GM12878 (cell line): ENCODE results near the gene GDF11. TPM values are rescaled to one million over a fixed set of nuclear protein-coding genes. Genes with fewer than 3 reads are reported as not detected.

ENCODE experiments used
- ATAC-seq: fragments of 200-7000 bp; cut with Tn5 transposase; 3 replicates; pipeline ENCODE4 v1.9.1; 2020; ENCODE audit warnings: mild to moderate bottlenecking, moderate library complexity
- BruUV-seq: library from RNA; stranded (reverse); fragments of 400-500 nt; replicated peaks from 2 replicates; lab custom pipeline; 2021; lab: Mats Ljungman, UMichigan
- CTCF ChIA-PET: fragments of 300-600 bp; sonication (Branson Sonifier 250); formaldehyde crosslinking; extraction: SDS; loops from one replicate; lab custom pipeline; 2021; ENCODE audit warnings: inconsistent platforms; lab: Yijun Ruan, JAX
- POLR2A ChIA-PET: fragments of 350-600 bp; formaldehyde crosslinking; extraction: SDS; loops from one replicate; lab custom pipeline; 2021; ENCODE audit warnings: inconsistent platforms; lab: Charles Lee
- RAD21 ChIA-PET: fragments of 300-600 bp; sonication (Branson Sonifier 250); formaldehyde crosslinking; loops from one replicate; lab custom pipeline; 2023; ENCODE audit warnings: antibody characterized with exemption; ENCODE audit not compliant: unreplicated experiment; lab: Charles Lee
- SMC1A ChIA-PET: fragments of 300-600 bp; sonication (Branson Sonifier 250); formaldehyde crosslinking; loops from one replicate; lab custom pipeline; 2023; ENCODE audit not compliant: unreplicated experiment, uncharacterized antibody; lab: Charles Lee
- DNase-seq: peaks from one replicate; pipeline ENCODE4 v3.0.0-alpha.2; 2011; ENCODE audit warnings: low read depth, low spot score
- FAIRE-seq: peaks from 3 replicates; lab custom pipeline; 2011; peaks lifted over from hg19 to GRCh38; lab: Jason Lieb, UNC
- H2AFZ ChIP-seq: 2 replicates; pipeline ENCODE4 v1.6.0; 2011; ENCODE audit warnings: low read depth, low read length, control low read depth; ENCODE audit not compliant: control insufficient read depth
- H3K27ac ChIP-seq: 2 replicates; pipeline ENCODE4 v1.5.1; 2011; ENCODE audit warnings: control low read depth; ENCODE audit not compliant: control insufficient read depth, insufficient read depth
- H3K27me3 ChIP-seq, 2 experiments: replicated peaks in 1 of 2; 2 replicates each; pipeline versions ENCODE4 v1.6.0 to v1.6.1; 2011; ENCODE audit warnings: low read length in 1 of 2; ENCODE audit not compliant: control insufficient read depth in 2 of 2, insufficient read depth in 2 of 2
- H3K36me3 ChIP-seq, 2 experiments: 2 replicates each; pipeline ENCODE4 v1.5.1; 2011; ENCODE audit warnings: low read length in 1 of 2; ENCODE audit not compliant: control insufficient read depth in 2 of 2, insufficient read depth in 2 of 2
- H3K4me1 ChIP-seq: 2 replicates; pipeline ENCODE4 v1.6.1; 2011; ENCODE audit warnings: mild to moderate bottlenecking, low read length, moderate library complexity, mixed read lengths; ENCODE audit not compliant: control insufficient read depth, insufficient read depth
- H3K4me2 ChIP-seq: 2 replicates; pipeline ENCODE4 v1.6.0; 2011; ENCODE audit warnings: control low read depth; ENCODE audit not compliant: control insufficient read depth, insufficient read depth
- H3K4me3 ChIP-seq: fragments of 200-600 bp; sonication (generic); 2 replicates; pipeline ENCODE4 v1.5.1; 2016
- H3K79me2 ChIP-seq: 2 replicates; pipeline ENCODE4 v1.6.0; 2011; ENCODE audit warnings: low read length; ENCODE audit not compliant: control insufficient read depth, insufficient read depth
- H3K9ac ChIP-seq: 2 replicates; pipeline ENCODE4 v1.8.0; 2011; ENCODE audit warnings: low read length, control low read depth, mixed read lengths; ENCODE audit not compliant: control insufficient read depth, insufficient read depth
- H3K9me3 ChIP-seq: replicated peaks from 3 replicates; pipeline ENCODE4 v1.5.1; 2011; ENCODE audit warnings: mild to moderate bottlenecking, low read length; ENCODE audit not compliant: control insufficient read depth, insufficient read depth
- H4K20me1 ChIP-seq: 2 replicates; pipeline ENCODE4 v1.6.0; 2011; ENCODE audit not compliant: control insufficient read depth, insufficient read depth
- CHD2 ChIP-seq: IDR thresholded peaks from 2 replicates; pipeline ENCODE4 v1.6.1; 2011; ENCODE audit warnings: low read depth, low read length, improper control_type of control experiment, borderline replicate concordance
- EZH2 ChIP-seq: IDR thresholded peaks from 2 replicates; pipeline ENCODE4 v1.6.1; 2012; ENCODE audit warnings: low read depth, mild to moderate bottlenecking, control low read depth, inconsistent platforms, low read length, borderline replicate concordance; ENCODE audit not compliant: control insufficient read depth
- MEF2B ChIP-seq: fragments of 450-650 bp; IDR thresholded peaks from 2 replicates; pipeline ENCODE4 v1.6.1; 2018; ENCODE audit warnings: mild to moderate bottlenecking, moderate library complexity; ENCODE audit not compliant: partially characterized antibody, poor library complexity, severe bottlenecking
- MYC ChIP-seq: IDR thresholded peaks from 2 replicates; pipeline ENCODE4 v1.6.1; 2011; ENCODE audit warnings: mild to moderate bottlenecking, low read length, moderate library complexity, inconsistent platforms; ENCODE audit not compliant: insufficient read depth, insufficient replicate concordance, insufficient read length, severe bottlenecking
- REST ChIP-seq: IDR thresholded peaks from 2 replicates; pipeline ENCODE4 v1.6.1; 2012; ENCODE audit warnings: mild to moderate bottlenecking, low read depth, low read length
- RUNX3 ChIP-seq: IDR thresholded peaks from 2 replicates; pipeline ENCODE4 v1.6.1; 2012; ENCODE audit warnings: low read length, inconsistent platforms
- SMC3 ChIP-seq: IDR thresholded peaks from 2 replicates; pipeline ENCODE4 v1.6.1; 2011; ENCODE audit warnings: low read length, improper control_type of control experiment, borderline replicate concordance
- WGBS: methylation state at CpG from one replicate; pipeline ENCODE4 v1.1.6; 2016; ENCODE audit warnings: low lambda C conversion rate; ENCODE audit not compliant: insufficient replicate concordance, insufficient coverage; ENCODE audit errors: missing lambda C conversion rate; 5-methylcytosine and 5-hydroxymethylcytosine counted together
- in situ Hi-C: fragments of 300-500 bp; cut with MboI; formaldehyde crosslinking; loops from 9 replicates; pipeline ENCODE4 v1.14.3; 2018; ENCODE audit warnings: mixed read lengths
- intact Hi-C: fragments of 100-400 bp; cut with micrococcal nuclease; formaldehyde crosslinking; loops from one replicate; pipeline ENCODE4 v1.14.2; 2022; ENCODE audit not compliant: unreplicated experiment
- polyA plus RNA-seq, 11 experiments: library from polyadenylated mRNA; depleted of rRNA in 4 of 11; unstranded in 6 of 11; stranded (reverse) in 5 of 11; fragments of >200 nt; fragmentation: Nextera tagmentation in 4 of 11; fragmentation: Illumina TruSeq in 1 of 11; extraction: Ambion mirVana in 4 of 11; extraction: Trizol in 1 of 11; gene quantifications; 1 replicate in 1 of 11; 2 replicates in 10 of 11; pipeline versions ENCODE4 v1.2.1 to v1.2.3, GENCODE V29; 2011 to 2016; ENCODE audit warnings: inconsistent platforms in 2 of 11, missing spikeins in 2 of 11, low read depth in 1 of 11
- total RNA-seq, 4 experiments: library from RNA; depleted of rRNA in 3 of 4; stranded (reverse); fragments of >200 nt in 3 of 4; fragmentation: Illumina TruSeq in 1 of 4; extraction: Trizol in 1 of 4; gene quantifications; 2 replicates each; pipeline versions ENCODE4 v1.2.1 to v1.2.3, GENCODE V29; 2013 to 2021
- TF ChIP-seq, protein P1 (sequence below): fragments of 450-650 bp; IDR thresholded peaks from 2 replicates; pipeline ENCODE4 v1.6.1; 2017; ENCODE audit warnings: borderline replicate concordance
- TF ChIP-seq, protein P2 (sequence below): IDR thresholded peaks from 2 replicates; pipeline ENCODE4 v1.6.1; 2011; ENCODE audit warnings: mild to moderate bottlenecking, low read depth, low read length, moderate library complexity; ENCODE audit not compliant: insufficient replicate concordance

Gene GDF11
- total and polyA plus RNA-seq, 10 of the 15 experiments (the other 5 are each of a cell fraction or from before 2014, with no cell fraction given), result 0.83 to 15.4 (median 4.3) TPM

GRCh38 chr12:55777856-55778255 lies 34.9 kb downstream of the GDF11 start (continued):
- TF ChIP-seq, protein P1, sequence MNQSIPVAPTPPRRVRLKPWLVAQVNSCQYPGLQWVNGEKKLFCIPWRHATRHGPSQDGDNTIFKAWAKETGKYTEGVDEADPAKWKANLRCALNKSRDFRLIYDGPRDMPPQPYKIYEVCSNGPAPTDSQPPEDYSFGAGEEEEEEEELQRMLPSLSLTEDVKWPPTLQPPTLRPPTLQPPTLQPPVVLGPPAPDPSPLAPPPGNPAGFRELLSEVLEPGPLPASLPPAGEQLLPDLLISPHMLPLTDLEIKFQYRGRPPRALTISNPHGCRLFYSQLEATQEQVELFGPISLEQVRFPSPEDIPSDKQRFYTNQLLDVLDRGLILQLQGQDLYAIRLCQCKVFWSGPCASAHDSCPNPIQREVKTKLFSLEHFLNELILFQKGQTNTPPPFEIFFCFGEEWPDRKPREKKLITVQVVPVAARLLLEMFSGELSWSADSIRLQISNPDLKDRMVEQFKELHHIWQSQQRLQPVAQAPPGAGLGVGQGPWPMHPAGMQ, result no peak
- TF ChIP-seq MYC (no peak), CHD2 (no peak)

DNA sequence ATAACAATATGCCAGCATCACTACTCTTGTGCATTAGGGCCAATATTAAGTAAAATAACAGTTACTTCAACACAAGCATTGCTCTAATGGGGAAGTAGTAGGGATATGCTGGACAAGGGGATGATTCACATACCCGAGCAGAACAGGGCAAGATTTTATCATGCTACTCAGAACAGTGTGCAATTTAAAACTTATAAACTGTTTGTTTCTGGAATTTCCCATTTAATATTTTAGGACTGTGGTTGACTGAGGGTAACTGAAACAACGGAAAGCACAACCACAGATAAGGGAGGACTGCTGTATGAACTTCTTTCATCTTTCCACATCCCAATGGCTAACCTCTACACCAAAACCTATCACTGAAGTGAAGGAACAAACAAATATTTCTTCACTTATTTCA lies 37.8 kb downstream of the GDF11 start:
- no peak overlapping the region for H3K9ac ChIP-seq
- in situ Hi-C loops, result no loop called here
- H3K4me1 ChIP-seq, result peaks cover 5% of the 10 kb centered on the region; the same call in 1 of the 2 replicates
- no peak overlapping the region for H2AFZ ChIP-seq
- ChIA-PET POLR2A (interaction anchor here (0.7 to 1.1 kb wide), 2 partner anchors 48 to 125 kb away, joined by 3 read pairs; partner anchors contain the start of gene DNAJC14), SMC1A (interaction anchor here (0.7 to 1.8 kb wide), 3 partner anchors 14 to 56 kb away, joined by 3 to 6 read pairs (median 3); no protein-coding TSS in a partner anchor), CTCF (interaction anchor here (1.0 to 1.6 kb wide), 3 partner anchors 14 to 266 kb away, joined by 3 read pairs; no protein-coding TSS in a partner anchor), RAD21 (interaction anchor here (1.3 kb wide), 1 partner anchor 37 kb away, joined by 3 read pairs; the partner anchor contains the start of genes ORMDL2 and SARNP)
- DNase-seq (no peak), ATAC-seq (no peak), FAIRE-seq (no peak)
- peaks cover 4 to 41% of the 10 kb centered on the region in 2 experiments for H3K36me3 ChIP-seq
- H3K27me3 ChIP-seq, result no peaks in the 10 kb centered on the region
- H3K9me3 ChIP-seq, result no peaks in the 10 kb centered on the region
- H4K20me1 ChIP-seq, result no peaks in the 10 kb centered on the region
- TF ChIP-seq MEF2B, result no peak
- no peak for TF ChIP-seq SMC3
- no peak for TF ChIP-seq EZH2
- TF ChIP-seq, protein P2, sequence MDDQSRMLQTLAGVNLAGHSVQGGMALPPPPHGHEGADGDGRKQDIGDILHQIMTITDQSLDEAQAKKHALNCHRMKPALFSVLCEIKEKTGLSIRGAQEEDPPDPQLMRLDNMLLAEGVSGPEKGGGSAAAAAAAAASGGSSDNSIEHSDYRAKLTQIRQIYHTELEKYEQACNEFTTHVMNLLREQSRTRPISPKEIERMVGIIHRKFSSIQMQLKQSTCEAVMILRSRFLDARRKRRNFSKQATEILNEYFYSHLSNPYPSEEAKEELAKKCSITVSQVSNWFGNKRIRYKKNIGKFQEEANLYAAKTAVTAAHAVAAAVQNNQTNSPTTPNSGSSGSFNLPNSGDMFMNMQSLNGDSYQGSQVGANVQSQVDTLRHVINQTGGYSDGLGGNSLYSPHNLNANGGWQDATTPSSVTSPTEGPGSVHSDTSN, result no peak
- peak; percentile 68 for TF ChIP-seq RUNX3
- no peak for TF ChIP-seq REST
- intact Hi-C loops, result no loop called here
- H3K79me2 ChIP-seq, result no peaks in the 10 kb centered on the region; the same call in 1 of the 2 replicates
- BruUV-seq, result no TSS peak
- H3K4me2 ChIP-seq, result no peak overlapping the region
- WGBS, result 48% methylated on average over 2 of the region's 2 CpGs
- H3K4me3 ChIP-seq, result no peak overlapping the region
- no peak overlapping the region for H3K27ac ChIP-seq
